Measurements from ENCODE around the gene KANK2.
"Not testable (repeated sequence)": the region's sequence is repeated elsewhere in the genome, so short reads cannot be mapped to it uniquely, and the experiment has no call there.

KANK2 gene

GRCh38 chr19:11131471-11131870, 65.9 kb downstream of the KANK2 start:
- Mint-ChIP-seq H3K36me3 (peaks cover 21% of the 10 kb centered on the region), H3K4me1 (peaks cover 11% of the 10 kb centered on the region)

GRCh38 chr19:11130824-11131455, 66.4 kb downstream of the KANK2 start:
- Mint-ChIP-seq H3K27ac (no peak overlapping the region), H3K4me3 (no peak overlapping the region), H3K27me3 (peaks cover 1% of the 10 kb centered on the region), H3K9me3 (no peaks in the 10 kb centered on the region), H3K4me1 (peaks cover 11% of the 10 kb centered on the region), H3K36me3 (peaks cover 21% of the 10 kb centered on the region)
- ATAC-seq, result peak; percentile 86

More at GRCh38 chr19:11131471-11131870, 65.9 kb downstream of the KANK2 start:
- no peaks in the 10 kb centered on the region for H3K9me3 Mint-ChIP-seq
- H3K27ac Mint-ChIP-seq, result no peak overlapping the region
- ATAC-seq, result no peak
- peaks cover 6% of the 10 kb centered on the region for H3K27me3 Mint-ChIP-seq
- H3K4me3 Mint-ChIP-seq, result no peak overlapping the region

- peaks cover 11% of the 10 kb centered on the region for H3K4me1 Mint-ChIP-seq
Measured at GRCh38 chr19:11127905-11128304, 69.4 kb downstream of the KANK2 start.

GRCh38 chr19:11125994-11126685, 71.2 kb downstream of the KANK2 start:
- Mint-ChIP-seq H3K4me3 (no peak overlapping the region), H3K27ac (no peak overlapping the region), H3K4me1 (peaks cover 7% of the 10 kb centered on the region), H3K36me3 (peaks cover 12% of the 10 kb centered on the region), H3K27me3 (no peaks in the 10 kb centered on the region), H3K9me3 (no peaks in the 10 kb centered on the region)
- ATAC-seq, result peak; percentile 71

More at GRCh38 chr19:11127905-11128304, 69.4 kb downstream of the KANK2 start:
- Mint-ChIP-seq H3K4me3 (no peak overlapping the region), H3K27ac (no peak overlapping the region), H3K9me3 (no peaks in the 10 kb centered on the region), H3K36me3 (peaks cover 21% of the 10 kb centered on the region), H3K27me3 (no peaks in the 10 kb centered on the region)
- no peak for ATAC-seq

GRCh38 chr19:11124157-11124556, 73.2 kb downstream of the KANK2 start:
- not testable (repeated sequence) for ATAC-seq, H3K9me3 Mint-ChIP-seq, H3K4me1 Mint-ChIP-seq, H3K27ac Mint-ChIP-seq, H3K4me3 Mint-ChIP-seq, H3K27me3 Mint-ChIP-seq
- peaks cover 20% of the 10 kb centered on the region for H3K36me3 Mint-ChIP-seq

- Mint-ChIP-seq H3K36me3 (peaks cover 19% of the 10 kb centered on the region), H3K27ac (no peak overlapping the region), H3K4me3 (no peak overlapping the region)
Measured at GRCh38 chr19:11123114-11123513, 74.2 kb downstream of the KANK2 start.

GRCh38 chr19:11121963-11122362, 75.4 kb downstream of the KANK2 start:
- not testable (repeated sequence) for H3K4me3 Mint-ChIP-seq, H3K27me3 Mint-ChIP-seq, H3K27ac Mint-ChIP-seq, H3K4me1 Mint-ChIP-seq, ATAC-seq, H3K9me3 Mint-ChIP-seq
- peaks cover 14% of the 10 kb centered on the region for H3K36me3 Mint-ChIP-seq

More at GRCh38 chr19:11123114-11123513, 74.2 kb downstream of the KANK2 start:
- Mint-ChIP-seq H3K27me3 (no peaks in the 10 kb centered on the region), H3K9me3 (no peaks in the 10 kb centered on the region), H3K4me1 (no peaks in the 10 kb centered on the region)
- ATAC-seq, result no peak

- ATAC-seq, result no peak
- no peak overlapping the region for H3K27ac Mint-ChIP-seq
- no peaks in the 10 kb centered on the region for H3K9me3 Mint-ChIP-seq
- H3K4me1 Mint-ChIP-seq, result no peaks in the 10 kb centered on the region
- H3K36me3 Mint-ChIP-seq, result peaks cover 34% of the 10 kb centered on the region
- no peaks in the 10 kb centered on the region for H3K27me3 Mint-ChIP-seq
- H3K4me3 Mint-ChIP-seq, result no peak overlapping the region
Measured at GRCh38 chr19:11116507-11116906, 80.8 kb downstream of the KANK2 start.

- Mint-ChIP-seq H3K27me3 (no peaks in the 10 kb centered on the region), H3K4me3 (no peak overlapping the region), H3K4me1 (no peaks in the 10 kb centered on the region), H3K36me3 (peaks cover 31% of the 10 kb centered on the region), H3K9me3 (no peaks in the 10 kb centered on the region), H3K27ac (no peak overlapping the region)
- ATAC-seq, result no peak
Measured at GRCh38 chr19:11115895-11116446, 81.4 kb downstream of the KANK2 start.

GRCh38 chr19:11115042-11115441, 82.3 kb downstream of the KANK2 start:
- Mint-ChIP-seq H3K4me1 (no peaks in the 10 kb centered on the region), H3K9me3 (no peaks in the 10 kb centered on the region), H3K27me3 (no peaks in the 10 kb centered on the region), H3K36me3 (peaks cover 21% of the 10 kb centered on the region), H3K27ac (no peak overlapping the region), H3K4me3 (no peak overlapping the region)
- ATAC-seq, result no peak

Data from stimulated activated memory B cell treated with anti-CD40 and anti-IgM and Interleukin-4, amounts not matched to agents 10 μg/mL and 1 μg/mL and 100 μg/mL, for 72 hours (primary cell).